ENCODE data around the gene G3BP2. TPM values are rescaled to one million over a fixed set of nuclear protein-coding genes. Genes with fewer than 3 reads are reported as not detected.

Gene G3BP2
- total and polyA plus RNA-seq, 2 experiments from 2014 or later: 103 to 411 TPM

- TF ChIP-seq, protein P1, sequence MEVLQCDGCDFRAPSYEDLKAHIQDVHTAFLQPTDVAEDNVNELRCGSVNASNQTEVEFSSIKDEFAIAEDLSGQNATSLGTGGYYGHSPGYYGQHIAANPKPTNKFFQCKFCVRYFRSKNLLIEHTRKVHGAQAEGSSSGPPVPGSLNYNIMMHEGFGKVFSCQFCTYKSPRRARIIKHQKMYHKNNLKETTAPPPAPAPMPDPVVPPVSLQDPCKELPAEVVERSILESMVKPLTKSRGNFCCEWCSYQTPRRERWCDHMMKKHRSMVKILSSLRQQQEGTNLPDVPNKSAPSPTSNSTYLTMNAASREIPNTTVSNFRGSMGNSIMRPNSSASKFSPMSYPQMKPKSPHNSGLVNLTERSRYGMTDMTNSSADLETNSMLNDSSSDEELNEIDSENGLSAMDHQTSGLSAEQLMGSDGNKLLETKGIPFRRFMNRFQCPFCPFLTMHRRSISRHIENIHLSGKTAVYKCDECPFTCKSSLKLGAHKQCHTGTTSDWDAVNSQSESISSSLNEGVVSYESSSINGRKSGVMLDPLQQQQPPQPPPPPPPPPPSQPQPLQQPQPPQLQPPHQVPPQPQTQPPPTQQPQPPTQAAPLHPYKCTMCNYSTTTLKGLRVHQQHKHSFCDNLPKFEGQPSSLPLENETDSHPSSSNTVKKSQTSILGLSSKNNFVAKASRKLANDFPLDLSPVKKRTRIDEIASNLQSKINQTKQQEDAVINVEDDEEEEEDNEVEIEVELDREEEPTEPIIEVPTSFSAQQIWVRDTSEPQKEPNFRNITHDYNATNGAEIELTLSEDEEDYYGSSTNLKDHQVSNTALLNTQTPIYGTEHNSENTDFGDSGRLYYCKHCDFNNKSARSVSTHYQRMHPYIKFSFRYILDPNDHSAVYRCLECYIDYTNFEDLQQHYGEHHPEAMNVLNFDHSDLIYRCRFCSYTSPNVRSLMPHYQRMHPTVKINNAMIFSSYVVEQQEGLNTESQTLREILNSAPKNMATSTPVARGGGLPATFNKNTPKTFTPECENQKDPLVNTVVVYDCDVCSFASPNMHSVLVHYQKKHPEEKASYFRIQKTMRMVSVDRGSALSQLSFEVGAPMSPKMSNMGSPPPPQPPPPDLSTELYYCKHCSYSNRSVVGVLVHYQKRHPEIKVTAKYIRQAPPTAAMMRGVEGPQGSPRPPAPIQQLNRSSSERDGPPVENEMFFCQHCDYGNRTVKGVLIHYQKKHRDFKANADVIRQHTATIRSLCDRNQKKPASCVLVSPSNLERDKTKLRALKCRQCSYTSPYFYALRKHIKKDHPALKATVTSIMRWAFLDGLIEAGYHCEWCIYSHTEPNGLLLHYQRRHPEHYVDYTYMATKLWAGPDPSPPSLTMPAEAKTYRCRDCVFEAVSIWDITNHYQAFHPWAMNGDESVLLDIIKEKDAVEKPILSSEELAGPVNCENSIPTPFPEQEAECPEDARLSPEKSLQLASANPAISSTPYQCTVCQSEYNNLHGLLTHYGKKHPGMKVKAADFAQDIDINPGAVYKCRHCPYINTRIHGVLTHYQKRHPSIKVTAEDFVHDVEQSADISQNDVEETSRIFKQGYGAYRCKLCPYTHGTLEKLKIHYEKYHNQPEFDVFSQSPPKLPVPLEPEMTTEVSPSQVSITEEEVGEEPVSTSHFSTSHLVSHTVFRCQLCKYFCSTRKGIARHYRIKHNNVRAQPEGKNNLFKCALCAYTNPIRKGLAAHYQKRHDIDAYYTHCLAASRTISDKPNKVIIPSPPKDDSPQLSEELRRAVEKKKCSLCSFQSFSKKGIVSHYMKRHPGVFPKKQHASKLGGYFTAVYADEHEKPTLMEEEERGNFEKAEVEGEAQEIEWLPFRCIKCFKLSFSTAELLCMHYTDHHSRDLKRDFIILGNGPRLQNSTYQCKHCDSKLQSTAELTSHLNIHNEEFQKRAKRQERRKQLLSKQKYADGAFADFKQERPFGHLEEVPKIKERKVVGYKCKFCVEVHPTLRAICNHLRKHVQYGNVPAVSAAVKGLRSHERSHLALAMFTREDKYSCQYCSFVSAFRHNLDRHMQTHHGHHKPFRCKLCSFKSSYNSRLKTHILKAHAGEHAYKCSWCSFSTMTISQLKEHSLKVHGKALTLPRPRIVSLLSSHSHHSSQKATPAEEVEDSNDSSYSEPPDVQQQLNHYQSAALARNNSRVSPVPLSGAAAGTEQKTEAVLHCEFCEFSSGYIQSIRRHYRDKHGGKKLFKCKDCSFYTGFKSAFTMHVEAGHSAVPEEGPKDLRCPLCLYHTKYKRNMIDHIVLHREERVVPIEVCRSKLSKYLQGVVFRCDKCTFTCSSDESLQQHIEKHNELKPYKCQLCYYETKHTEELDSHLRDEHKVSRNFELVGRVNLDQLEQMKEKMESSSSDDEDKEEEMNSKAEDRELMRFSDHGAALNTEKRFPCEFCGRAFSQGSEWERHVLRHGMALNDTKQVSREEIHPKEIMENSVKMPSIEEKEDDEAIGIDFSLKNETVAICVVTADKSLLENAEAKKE (CRISPR knock-in tag; IDR thresholded peaks at IDR 0.05): no peak
- TF ChIP-seq, protein P2, sequence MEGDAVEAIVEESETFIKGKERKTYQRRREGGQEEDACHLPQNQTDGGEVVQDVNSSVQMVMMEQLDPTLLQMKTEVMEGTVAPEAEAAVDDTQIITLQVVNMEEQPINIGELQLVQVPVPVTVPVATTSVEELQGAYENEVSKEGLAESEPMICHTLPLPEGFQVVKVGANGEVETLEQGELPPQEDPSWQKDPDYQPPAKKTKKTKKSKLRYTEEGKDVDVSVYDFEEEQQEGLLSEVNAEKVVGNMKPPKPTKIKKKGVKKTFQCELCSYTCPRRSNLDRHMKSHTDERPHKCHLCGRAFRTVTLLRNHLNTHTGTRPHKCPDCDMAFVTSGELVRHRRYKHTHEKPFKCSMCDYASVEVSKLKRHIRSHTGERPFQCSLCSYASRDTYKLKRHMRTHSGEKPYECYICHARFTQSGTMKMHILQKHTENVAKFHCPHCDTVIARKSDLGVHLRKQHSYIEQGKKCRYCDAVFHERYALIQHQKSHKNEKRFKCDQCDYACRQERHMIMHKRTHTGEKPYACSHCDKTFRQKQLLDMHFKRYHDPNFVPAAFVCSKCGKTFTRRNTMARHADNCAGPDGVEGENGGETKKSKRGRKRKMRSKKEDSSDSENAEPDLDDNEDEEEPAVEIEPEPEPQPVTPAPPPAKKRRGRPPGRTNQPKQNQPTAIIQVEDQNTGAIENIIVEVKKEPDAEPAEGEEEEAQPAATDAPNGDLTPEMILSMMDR (conservative IDR thresholded peaks at IDR 0.05; ENCODE audit: low read depth in 2 of 2): no peak
- TF ChIP-seq JUNB (IDR thresholded peaks at IDR 0.05; ENCODE audit: unreplicated experiment) (no peak), NANOG (IDR thresholded peaks at IDR 0.05; ENCODE audit: borderline replicate concordance) (no peak)
Measured at GRCh38 chr4:75714011-75714410, 40.8 kb upstream of the G3BP2 start (continued).

DNA sequence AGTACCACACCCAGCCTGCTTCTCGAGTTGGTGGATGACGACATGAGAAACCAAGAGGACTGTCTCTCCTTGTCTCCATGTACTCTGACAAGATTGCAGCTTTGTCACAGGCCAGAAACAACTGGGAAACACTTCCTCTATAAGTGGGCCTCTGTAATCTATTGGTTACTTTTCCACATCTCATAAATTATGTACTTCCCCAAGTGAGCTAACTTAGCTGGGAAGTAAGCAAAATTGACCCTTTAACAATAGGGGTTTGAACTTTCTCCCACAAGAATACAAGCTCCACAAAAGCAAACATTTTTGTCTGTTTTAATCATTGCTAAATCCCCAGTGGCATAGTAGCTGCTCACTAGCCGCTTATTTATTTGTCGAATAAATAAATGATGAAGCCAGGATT, 37.0 kb upstream of the G3BP2 start:
- ATAC-seq: no peak
- Histone ChIP-seq H3K9me2 (ENCODE audit: insufficient read depth) (no peaks in the 10 kb centered on the region), H3K36me3 (ENCODE audit: insufficient read depth) (no peaks in the 10 kb centered on the region), H3K4me3 (no peak overlapping the region), H3K27ac (ENCODE audit: low read depth) (peak overlapping the region; percentile 59; the same call in 1 of the 2 replicates), H2AFZ (no peak overlapping the region), H3K4me2 (no peak overlapping the region), H3K79me2 (replicated peaks; ENCODE audit: insufficient read depth) (peaks cover 87% of the 10 kb centered on the region), H4K20me1 (replicated peaks; ENCODE audit: insufficient read depth) (no peaks in the 10 kb centered on the region), H3K27me3 (ENCODE audit: insufficient read depth) (no peaks in the 10 kb centered on the region), H3F3A (replicated peaks; ENCODE audit: low read depth) (peaks cover 20% of the 10 kb centered on the region; the same call in 1 of the 2 replicates), H3K4me1 (ENCODE audit: insufficient read depth) (peaks cover 36% of the 10 kb centered on the region)
- Mint-ChIP-seq H3K27me3 (ENCODE audit: insufficient read depth, low read depth, poor library complexity) (peaks cover 10% of the 10 kb centered on the region), H3K36me3 (ENCODE audit: low read depth) (peaks cover 23% of the 10 kb centered on the region; the same call in 2 of the 3 replicates), H3K4me3 (no peak overlapping the region), H3K4me1 (peaks cover 33% of the 10 kb centered on the region), H3K27ac (peak overlapping the region; percentile 77; the same call in 1 of the 2 replicates), H3K9me3 (no peaks in the 10 kb centered on the region; the same call in 2 of the 3 replicates)
- no peak for DNase-seq (ENCODE audit: low spot score)
- TF ChIP-seq ETS1 (IDR thresholded peaks at IDR 0.05) (no peak), STAT1 (IDR thresholded peaks at IDR 0.05; ENCODE audit: unreplicated experiment) (no peak)
- TF ChIP-seq, protein P2 (conservative IDR thresholded peaks at IDR 0.05; ENCODE audit: low read depth in 2 of 2): no peak
